Smooth muscle cell (in vitro differentiated cells): ENCODE measurements around the gene CHMP4A. TPM values are rescaled to one million over a fixed set of nuclear protein-coding genes. Genes with fewer than 3 reads are reported as not detected.

ENCODE experiments used
- DNase-seq: peaks from one replicate; lab custom pipeline; 2025; ENCODE audit not compliant: unreplicated experiment; lab: John Stamatoyannopoulos, UW
- H2AFZ ChIP-seq: fragments of 200-600 bp; sonication (generic); 2 replicates; pipeline ENCODE4 v1.6.0; 2016; ENCODE audit warnings: antibody characterized with exemption, low read depth, mild to moderate bottlenecking
- H3F3A ChIP-seq: fragments of 200-600 bp; sonication (generic); 2 replicates; pipeline ENCODE4 v1.6.0; 2017; ENCODE audit warnings: antibody characterized with exemption, low read depth
- H3K27ac ChIP-seq: fragments of 200-600 bp; sonication (generic); 2 replicates; pipeline ENCODE4 v1.5.1; 2016; ENCODE audit warnings: low read depth, mild to moderate bottlenecking
- H3K27me3 ChIP-seq: fragments of 200-600 bp; sonication (generic); 2 replicates; pipeline ENCODE4 v1.6.1; 2016; ENCODE audit warnings: low read depth, mild to moderate bottlenecking
- H3K36me3 ChIP-seq: fragments of 200-600 bp; sonication (generic); 2 replicates; pipeline ENCODE4 v1.5.1; 2016; ENCODE audit warnings: low read depth
- H3K4me1 ChIP-seq: fragments of 200-600 bp; sonication (generic); 2 replicates; pipeline ENCODE4 v1.5.1; 2016; ENCODE audit warnings: low read depth
- H3K4me2 ChIP-seq: fragments of 200-600 bp; sonication (generic); 2 replicates; pipeline ENCODE4 v1.6.0; 2016; ENCODE audit warnings: mild to moderate bottlenecking
- H3K4me3 ChIP-seq: fragments of 200-600 bp; sonication (generic); 2 replicates; pipeline ENCODE4 v1.5.1; 2016; ENCODE audit warnings: mild to moderate bottlenecking
- H3K79me2 ChIP-seq: fragments of 200-600 bp; sonication (generic); 2 replicates; pipeline ENCODE4 v1.6.0; 2016; ENCODE audit warnings: low read depth, mild to moderate bottlenecking
- H3K9ac ChIP-seq: fragments of 200-600 bp; sonication (generic); 2 replicates; pipeline ENCODE4 v1.6.0; 2016; ENCODE audit warnings: low read depth
- H3K9me3 ChIP-seq: fragments of 200-600 bp; sonication (generic); replicated peaks from 2 replicates; pipeline ENCODE4 v1.5.1; 2016; ENCODE audit warnings: low read depth
- H4K20me1 ChIP-seq: fragments of 200-600 bp; sonication (generic); 2 replicates; pipeline ENCODE4 v1.6.0; 2016; ENCODE audit warnings: low read depth
- WGBS: methylation state at CpG from one replicate; pipeline ENCODE4 v1.1.7; 2016; ENCODE audit warnings: low lambda C conversion rate; 5-methylcytosine and 5-hydroxymethylcytosine counted together
- polyA plus RNA-seq: library from polyadenylated mRNA; unstranded; fragments of >200 nt; fragmentation: Nextera tagmentation; extraction: Ambion mirVana; gene quantifications from 2 replicates; pipeline ENCODE4 v1.2.1, GENCODE V29; 2016
- total RNA-seq: library from RNA; depleted of rRNA; stranded (reverse); fragments of >200 nt; gene quantifications from 2 replicates; pipeline ENCODE4 v1.2.3, GENCODE V29; 2014
- TF ChIP-seq, protein P1 (sequence below): fragments of 200-600 bp; sonication (generic); IDR thresholded peaks from 2 replicates; pipeline ENCODE4 v1.5.1; 2017; ENCODE audit warnings: borderline replicate concordance, mild to moderate bottlenecking, antibody characterized with exemption; ENCODE audit not compliant: insufficient read depth, poor library complexity, severe bottlenecking

Gene CHMP4A
- total and polyA plus RNA-seq, 2 experiments from 2014 or later: 29.7 to 46.8 TPM

- Histone ChIP-seq H3F3A (peaks cover 1% of the 10 kb centered on the region), H3K9me3 (no peaks in the 10 kb centered on the region), H3K4me2 (no peak overlapping the region), H3K4me1 (peaks cover 3% of the 10 kb centered on the region), H3K9ac (no peak overlapping the region), H4K20me1 (no peaks in the 10 kb centered on the region), H3K36me3 (no peaks in the 10 kb centered on the region), H3K4me3 (no peak overlapping the region), H2AFZ (no peak overlapping the region), H3K27me3 (no peaks in the 10 kb centered on the region), H3K27ac (no peak overlapping the region), H3K79me2 (peaks cover 6% of the 10 kb centered on the region)
- no peak for DNase-seq
- WGBS: 99% methylated on average over 6 of the region's 6 CpGs
- TF ChIP-seq, protein P1, sequence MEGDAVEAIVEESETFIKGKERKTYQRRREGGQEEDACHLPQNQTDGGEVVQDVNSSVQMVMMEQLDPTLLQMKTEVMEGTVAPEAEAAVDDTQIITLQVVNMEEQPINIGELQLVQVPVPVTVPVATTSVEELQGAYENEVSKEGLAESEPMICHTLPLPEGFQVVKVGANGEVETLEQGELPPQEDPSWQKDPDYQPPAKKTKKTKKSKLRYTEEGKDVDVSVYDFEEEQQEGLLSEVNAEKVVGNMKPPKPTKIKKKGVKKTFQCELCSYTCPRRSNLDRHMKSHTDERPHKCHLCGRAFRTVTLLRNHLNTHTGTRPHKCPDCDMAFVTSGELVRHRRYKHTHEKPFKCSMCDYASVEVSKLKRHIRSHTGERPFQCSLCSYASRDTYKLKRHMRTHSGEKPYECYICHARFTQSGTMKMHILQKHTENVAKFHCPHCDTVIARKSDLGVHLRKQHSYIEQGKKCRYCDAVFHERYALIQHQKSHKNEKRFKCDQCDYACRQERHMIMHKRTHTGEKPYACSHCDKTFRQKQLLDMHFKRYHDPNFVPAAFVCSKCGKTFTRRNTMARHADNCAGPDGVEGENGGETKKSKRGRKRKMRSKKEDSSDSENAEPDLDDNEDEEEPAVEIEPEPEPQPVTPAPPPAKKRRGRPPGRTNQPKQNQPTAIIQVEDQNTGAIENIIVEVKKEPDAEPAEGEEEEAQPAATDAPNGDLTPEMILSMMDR: no peak
Measured at GRCh38 chr14:24211311-24211710, 2.0 kb downstream of the CHMP4A start.

- 100% methylated on average over 2 of the region's 2 CpGs for WGBS
- Histone ChIP-seq H3K79me2 (peaks cover 6% of the 10 kb centered on the region), H3K4me1 (no peaks in the 10 kb centered on the region), H3K27ac (no peak overlapping the region), H4K20me1 (no peaks in the 10 kb centered on the region), H3K9me3 (no peaks in the 10 kb centered on the region), H3K4me2 (no peak overlapping the region), H3K36me3 (no peaks in the 10 kb centered on the region), H3K4me3 (no peak overlapping the region), H2AFZ (no peak overlapping the region), H3K9ac (no peak overlapping the region), H3K27me3 (no peaks in the 10 kb centered on the region), H3F3A (no peaks in the 10 kb centered on the region)
- TF ChIP-seq, protein P1: no peak
- DNase-seq: no peak
Measured at GRCh38 chr14:24207625-24208024, 5.7 kb downstream of the CHMP4A start.

GRCh38 chr14:24207104-24207551 is 6.2 kb downstream of the CHMP4A start:
- Histone ChIP-seq H2AFZ (no peak overlapping the region), H3K27me3 (no peaks in the 10 kb centered on the region), H3K4me2 (no peak overlapping the region), H4K20me1 (no peaks in the 10 kb centered on the region), H3K36me3 (no peaks in the 10 kb centered on the region), H3K9ac (no peak overlapping the region), H3K4me1 (no peaks in the 10 kb centered on the region), H3K27ac (no peak overlapping the region), H3K9me3 (no peaks in the 10 kb centered on the region), H3K79me2 (peaks cover 3% of the 10 kb centered on the region), H3F3A (no peaks in the 10 kb centered on the region), H3K4me3 (no peak overlapping the region)
- WGBS: 96% methylated on average over 5 of the region's 5 CpGs
- no peak for DNase-seq
- TF ChIP-seq, protein P1: no peak
